ENCODE data around the gene TAS2R13.

DNA sequence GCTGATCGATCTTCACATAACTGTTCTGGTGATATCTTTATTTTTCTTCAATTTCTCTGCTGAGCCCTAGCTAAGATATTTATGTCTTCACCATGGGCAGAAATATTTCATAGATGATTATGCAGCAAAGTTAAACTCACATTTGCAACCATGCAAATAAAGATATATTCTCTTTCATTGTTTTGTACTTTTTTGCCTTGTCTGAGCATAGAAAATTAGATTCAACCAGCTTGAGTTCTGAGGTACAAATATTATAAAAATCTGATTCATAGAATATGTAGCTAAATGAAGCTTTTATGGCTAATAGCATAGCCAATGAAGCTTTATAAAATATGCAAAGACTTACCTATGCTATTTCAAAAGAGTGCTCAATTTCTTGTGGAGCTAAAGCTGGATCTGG, at the start of gene TAS2R13:
- no peak for TF ChIP-seq EP300 (IDR thresholded peaks at IDR 0.05)
- TF ChIP-seq, protein P1, sequence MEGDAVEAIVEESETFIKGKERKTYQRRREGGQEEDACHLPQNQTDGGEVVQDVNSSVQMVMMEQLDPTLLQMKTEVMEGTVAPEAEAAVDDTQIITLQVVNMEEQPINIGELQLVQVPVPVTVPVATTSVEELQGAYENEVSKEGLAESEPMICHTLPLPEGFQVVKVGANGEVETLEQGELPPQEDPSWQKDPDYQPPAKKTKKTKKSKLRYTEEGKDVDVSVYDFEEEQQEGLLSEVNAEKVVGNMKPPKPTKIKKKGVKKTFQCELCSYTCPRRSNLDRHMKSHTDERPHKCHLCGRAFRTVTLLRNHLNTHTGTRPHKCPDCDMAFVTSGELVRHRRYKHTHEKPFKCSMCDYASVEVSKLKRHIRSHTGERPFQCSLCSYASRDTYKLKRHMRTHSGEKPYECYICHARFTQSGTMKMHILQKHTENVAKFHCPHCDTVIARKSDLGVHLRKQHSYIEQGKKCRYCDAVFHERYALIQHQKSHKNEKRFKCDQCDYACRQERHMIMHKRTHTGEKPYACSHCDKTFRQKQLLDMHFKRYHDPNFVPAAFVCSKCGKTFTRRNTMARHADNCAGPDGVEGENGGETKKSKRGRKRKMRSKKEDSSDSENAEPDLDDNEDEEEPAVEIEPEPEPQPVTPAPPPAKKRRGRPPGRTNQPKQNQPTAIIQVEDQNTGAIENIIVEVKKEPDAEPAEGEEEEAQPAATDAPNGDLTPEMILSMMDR (IDR thresholded peaks at IDR 0.05) = no peak
- no peak for TF ChIP-seq POLR2A (IDR thresholded peaks at IDR 0.05; ENCODE audit: low read length)
- TF ChIP-seq POLR2AphosphoS2 (conservative IDR thresholded peaks at IDR 0.05; ENCODE audit: low read length) = no peak
- TF ChIP-seq CEBPB (IDR thresholded peaks at IDR 0.05) = no peak
- TF ChIP-seq, protein P2, sequence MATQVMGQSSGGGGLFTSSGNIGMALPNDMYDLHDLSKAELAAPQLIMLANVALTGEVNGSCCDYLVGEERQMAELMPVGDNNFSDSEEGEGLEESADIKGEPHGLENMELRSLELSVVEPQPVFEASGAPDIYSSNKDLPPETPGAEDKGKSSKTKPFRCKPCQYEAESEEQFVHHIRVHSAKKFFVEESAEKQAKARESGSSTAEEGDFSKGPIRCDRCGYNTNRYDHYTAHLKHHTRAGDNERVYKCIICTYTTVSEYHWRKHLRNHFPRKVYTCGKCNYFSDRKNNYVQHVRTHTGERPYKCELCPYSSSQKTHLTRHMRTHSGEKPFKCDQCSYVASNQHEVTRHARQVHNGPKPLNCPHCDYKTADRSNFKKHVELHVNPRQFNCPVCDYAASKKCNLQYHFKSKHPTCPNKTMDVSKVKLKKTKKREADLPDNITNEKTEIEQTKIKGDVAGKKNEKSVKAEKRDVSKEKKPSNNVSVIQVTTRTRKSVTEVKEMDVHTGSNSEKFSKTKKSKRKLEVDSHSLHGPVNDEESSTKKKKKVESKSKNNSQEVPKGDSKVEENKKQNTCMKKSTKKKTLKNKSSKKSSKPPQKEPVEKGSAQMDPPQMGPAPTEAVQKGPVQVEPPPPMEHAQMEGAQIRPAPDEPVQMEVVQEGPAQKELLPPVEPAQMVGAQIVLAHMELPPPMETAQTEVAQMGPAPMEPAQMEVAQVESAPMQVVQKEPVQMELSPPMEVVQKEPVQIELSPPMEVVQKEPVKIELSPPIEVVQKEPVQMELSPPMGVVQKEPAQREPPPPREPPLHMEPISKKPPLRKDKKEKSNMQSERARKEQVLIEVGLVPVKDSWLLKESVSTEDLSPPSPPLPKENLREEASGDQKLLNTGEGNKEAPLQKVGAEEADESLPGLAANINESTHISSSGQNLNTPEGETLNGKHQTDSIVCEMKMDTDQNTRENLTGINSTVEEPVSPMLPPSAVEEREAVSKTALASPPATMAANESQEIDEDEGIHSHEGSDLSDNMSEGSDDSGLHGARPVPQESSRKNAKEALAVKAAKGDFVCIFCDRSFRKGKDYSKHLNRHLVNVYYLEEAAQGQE (IDR thresholded peaks at IDR 0.05) = no peak
- TF ChIP-seq, protein P3, sequence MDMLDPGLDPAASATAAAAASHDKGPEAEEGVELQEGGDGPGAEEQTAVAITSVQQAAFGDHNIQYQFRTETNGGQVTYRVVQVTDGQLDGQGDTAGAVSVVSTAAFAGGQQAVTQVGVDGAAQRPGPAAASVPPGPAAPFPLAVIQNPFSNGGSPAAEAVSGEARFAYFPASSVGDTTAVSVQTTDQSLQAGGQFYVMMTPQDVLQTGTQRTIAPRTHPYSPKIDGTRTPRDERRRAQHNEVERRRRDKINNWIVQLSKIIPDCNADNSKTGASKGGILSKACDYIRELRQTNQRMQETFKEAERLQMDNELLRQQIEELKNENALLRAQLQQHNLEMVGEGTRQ (IDR thresholded peaks at IDR 0.05) = no peak
- no peak for TF ChIP-seq RAD21 (conservative IDR thresholded peaks at IDR 0.05 in 1 of 2, IDR thresholded peaks at IDR 0.05 in 1 of 2)
- no peak for TF ChIP-seq ESRRA (IDR thresholded peaks at IDR 0.05; ENCODE audit: borderline replicate concordance, low read length)
- no peak for TF ChIP-seq PBX3 (IDR thresholded peaks at IDR 0.05)

Measured in A549 (cell line).